ENCODE results near the gene SLC39A6.

DNA sequence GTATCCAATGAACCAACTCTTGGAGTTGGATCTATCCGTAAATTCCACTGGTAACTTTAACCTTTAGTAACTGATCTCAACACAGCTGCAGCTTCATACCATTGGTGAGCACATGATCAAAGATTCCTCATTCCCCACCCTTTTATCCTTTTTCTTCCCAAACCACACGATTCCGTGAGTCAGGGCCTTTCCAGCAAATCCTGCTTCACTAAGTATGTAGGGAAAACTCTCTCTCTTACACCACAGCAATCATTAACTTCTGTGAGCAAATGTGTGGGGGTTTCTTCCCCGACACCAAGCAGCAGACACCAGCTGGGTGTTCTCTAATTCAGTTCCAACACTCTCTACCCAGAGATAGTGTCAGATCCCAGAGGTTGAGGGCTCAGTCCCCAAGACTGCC is 24.1 kb upstream of the SLC39A6 start:
- TF ChIP-seq NCOR1 (IDR thresholded peaks at IDR 0.05; ENCODE audit: borderline replicate concordance, low read length) (no peak), MTF1 (CRISPR knock-in tag; IDR thresholded peaks at IDR 0.05) (no peak)
